Mesendoderm (in vitro differentiated cells): ENCODE data around the gene MS4A4E.
A peak's percentile ranks its signal among the peaks of the same experiment; 100 is the strongest.

Source experiments
- DNase-seq: peaks from one replicate; pipeline ENCODE4 v3.0.0; 2013
- H2AK5ac ChIP-seq: 2 replicates; pipeline ENCODE4 v1.6.1; 2013; ENCODE audit warnings: low read length, inconsistent platforms
- H2BK120ac ChIP-seq: 2 replicates; pipeline ENCODE4 v1.6.1; 2013; ENCODE audit warnings: low read depth, mild to moderate bottlenecking, low read length, moderate library complexity, mixed read lengths
- H2BK15ac ChIP-seq: replicated peaks from 2 replicates; pipeline ENCODE4 v1.6.1; 2013; ENCODE audit warnings: low read depth, mild to moderate bottlenecking, moderate library complexity
- H2BK5ac ChIP-seq: 2 replicates; pipeline ENCODE4 v1.6.1; 2013; ENCODE audit warnings: low read length, inconsistent platforms
- H3K18ac ChIP-seq: 2 replicates; pipeline ENCODE4 v1.6.1; 2013; ENCODE audit warnings: mild to moderate bottlenecking, low read length, mixed read lengths
- H3K23ac ChIP-seq: one replicate; pipeline ENCODE4 v1.6.1; 2013; ENCODE audit warnings: low read length
- H3K27ac ChIP-seq: 2 replicates; pipeline ENCODE4 v1.5.1; 2013; ENCODE audit warnings: low read depth, mild to moderate bottlenecking, inconsistent platforms, low read length, moderate library complexity
- H3K27me3 ChIP-seq: 2 replicates; pipeline ENCODE4 v1.6.1; 2013; ENCODE audit warnings: low read length, control low read depth, mild to moderate bottlenecking, inconsistent platforms; ENCODE audit not compliant: insufficient read depth, poor library complexity
- H3K36me3 ChIP-seq: 2 replicates; pipeline ENCODE4 v1.6.1; 2013; ENCODE audit warnings: low read length, inconsistent platforms; ENCODE audit not compliant: control insufficient read depth, insufficient read depth
- H3K4ac ChIP-seq: one replicate; pipeline ENCODE4 v1.6.1; 2013; ENCODE audit warnings: low read depth, mild to moderate bottlenecking, low read length, moderate library complexity
- H3K4me1 ChIP-seq: 2 replicates; pipeline ENCODE4 v1.6.1; 2013; ENCODE audit warnings: low read depth, low read length, inconsistent platforms; ENCODE audit not compliant: control insufficient read depth
- H3K4me2 ChIP-seq: 2 replicates; pipeline ENCODE4 v1.6.1; 2013; ENCODE audit warnings: low read length
- H3K4me3 ChIP-seq: 2 replicates; pipeline ENCODE4 v1.5.1; 2013; ENCODE audit warnings: mild to moderate bottlenecking, low read length
- H3K56ac ChIP-seq: one replicate; pipeline ENCODE4 v1.6.1; 2013; ENCODE audit warnings: low read length
- H3K79me1 ChIP-seq: 2 replicates; pipeline ENCODE4 v1.6.1; 2013; ENCODE audit warnings: low read length, inconsistent platforms
- H3K79me2 ChIP-seq: 2 replicates; pipeline ENCODE4 v1.6.1; 2013; ENCODE audit warnings: mild to moderate bottlenecking, low read length; ENCODE audit not compliant: control insufficient read depth, insufficient read depth
- H3K9ac ChIP-seq: 2 replicates; pipeline ENCODE4 v1.6.1; 2013; ENCODE audit warnings: low read length, inconsistent platforms
- H4K5ac ChIP-seq: one replicate; pipeline ENCODE4 v1.6.1; 2013; ENCODE audit warnings: low read length
- H4K8ac ChIP-seq: one replicate; pipeline ENCODE4 v1.6.1; 2013; ENCODE audit warnings: low read depth, mild to moderate bottlenecking, control low read depth, low read length, moderate library complexity
- WGBS: extraction: QIAGEN DNeasy Blood & Tissue Kit; methylation state at CpG from one replicate; pipeline ENCODE4 v1.1.7; 2013; ENCODE audit warnings: low lambda C conversion rate, missing lambda C conversion rate; ENCODE audit not compliant: insufficient coverage; ENCODE audit errors: extremely low coverage; 5-methylcytosine and 5-hydroxymethylcytosine counted together

Gene MS4A4E

GRCh38 chr11:60257956-60258722, 15.2 kb upstream of the MS4A4E start:
- no peak overlapping the region for H4K8ac ChIP-seq
- WGBS: no CpG with 5 or more reads among the region's 4 CpGs
- H3K9ac ChIP-seq: no peak overlapping the region
- DNase-seq: no peak
- H3K4ac ChIP-seq: no peak overlapping the region
- H3K56ac ChIP-seq: no peak overlapping the region
- no peak overlapping the region for H4K5ac ChIP-seq
- H2BK15ac ChIP-seq: no peak overlapping the region
- H2BK5ac ChIP-seq: no peak overlapping the region
- H3K36me3 ChIP-seq: no peaks in the 10 kb centered on the region
- no peaks in the 10 kb centered on the region for H3K4me1 ChIP-seq
- H3K4me2 ChIP-seq: no peak overlapping the region
- no peak overlapping the region for H2AK5ac ChIP-seq
- no peaks in the 10 kb centered on the region for H3K79me2 ChIP-seq
- no peak overlapping the region for H3K27ac ChIP-seq
- no peak overlapping the region for H3K23ac ChIP-seq
- no peak overlapping the region for H2BK120ac ChIP-seq
- H3K18ac ChIP-seq: no peak overlapping the region
- no peak overlapping the region for H3K4me3 ChIP-seq
- H3K79me1 ChIP-seq: no peaks in the 10 kb centered on the region
- H3K27me3 ChIP-seq: no peaks in the 10 kb centered on the region

GRCh38 chr11:60252213-60253108, 9.5 kb upstream of the MS4A4E start:
- H3K36me3 ChIP-seq: no peaks in the 10 kb centered on the region
- H3K27me3 ChIP-seq: no peaks in the 10 kb centered on the region
- no peaks in the 10 kb centered on the region for H3K4me1 ChIP-seq
- DNase-seq: no peak
- H3K4me3 ChIP-seq: no peak overlapping the region
- no peak overlapping the region for H2BK5ac ChIP-seq
- H4K8ac ChIP-seq: peak overlapping the region; percentile 2
- no peak overlapping the region for H2BK15ac ChIP-seq
- no peak overlapping the region for H2BK120ac ChIP-seq
- no peak overlapping the region for H2AK5ac ChIP-seq
- no CpG with 5 or more reads among the region's 2 CpGs for WGBS
- no peak overlapping the region for H3K23ac ChIP-seq
- H3K27ac ChIP-seq: no peak overlapping the region
- H3K79me1 ChIP-seq: no peaks in the 10 kb centered on the region
- H3K9ac ChIP-seq: no peak overlapping the region
- no peak overlapping the region for H3K56ac ChIP-seq
- no peak overlapping the region for H3K18ac ChIP-seq
- no peaks in the 10 kb centered on the region for H3K79me2 ChIP-seq
- H4K5ac ChIP-seq: no peak overlapping the region
- H3K4ac ChIP-seq: no peak overlapping the region
- H3K4me2 ChIP-seq: no peak overlapping the region

DNA sequence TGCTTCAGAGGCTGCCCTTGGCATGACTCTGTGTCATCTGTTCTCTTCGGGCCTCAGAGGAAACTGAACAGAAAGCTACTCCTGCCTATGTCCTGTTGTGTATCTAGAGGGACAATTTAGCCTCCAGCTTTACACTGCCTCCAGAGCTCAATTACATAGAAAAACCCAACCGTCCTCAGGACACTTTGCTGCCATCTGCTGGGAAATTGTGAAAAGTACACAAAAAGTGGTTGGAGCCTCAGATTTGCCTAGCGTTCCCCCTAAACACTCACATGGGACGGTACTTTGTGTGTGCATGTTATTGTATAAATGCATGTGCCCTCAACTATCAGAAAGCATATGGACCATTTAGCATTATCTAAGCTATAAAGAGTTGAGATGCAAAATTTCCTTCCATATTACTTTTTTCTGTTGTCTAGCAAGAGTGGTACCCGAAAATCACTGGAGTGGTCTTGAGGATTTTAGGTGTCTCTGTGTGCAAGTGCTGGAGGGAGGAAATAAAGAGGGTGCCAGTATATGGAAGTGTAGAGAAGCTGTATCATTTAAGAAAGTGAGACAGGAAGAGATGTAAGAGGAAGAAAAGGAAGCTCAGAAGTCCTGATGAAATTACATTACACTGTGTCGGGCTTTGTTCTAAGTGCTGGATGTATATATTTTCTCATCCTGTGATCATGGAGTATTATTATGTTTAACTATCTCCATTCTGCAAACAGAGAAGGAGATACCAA, 8.7 kb upstream of the MS4A4E start:
- Histone ChIP-seq H2BK5ac (no peak overlapping the region), H2BK120ac (no peak overlapping the region), H3K9ac (no peak overlapping the region), H3K4me2 (no peak overlapping the region), H3K79me2 (no peaks in the 10 kb centered on the region), H3K23ac (no peak overlapping the region), H3K4me1 (no peaks in the 10 kb centered on the region), H3K56ac (no peak overlapping the region), H3K36me3 (no peaks in the 10 kb centered on the region), H4K8ac (no peak overlapping the region), H3K18ac (no peak overlapping the region), H2BK15ac (no peak overlapping the region), H3K79me1 (no peaks in the 10 kb centered on the region), H4K5ac (no peak overlapping the region), H3K4ac (no peak overlapping the region), H3K27me3 (no peaks in the 10 kb centered on the region), H3K4me3 (no peak overlapping the region), H2AK5ac (no peak overlapping the region), H3K27ac (no peak overlapping the region)
- DNase-seq: peak; percentile 70
- WGBS: no CpG with 5 or more reads among the region's 6 CpGs

- Histone ChIP-seq H3K4me1 (no peaks in the 10 kb centered on the region), H4K5ac (no peak overlapping the region), H2BK5ac (no peak overlapping the region), H2BK15ac (no peak overlapping the region), H4K8ac (no peak overlapping the region), H2BK120ac (no peak overlapping the region), H3K18ac (no peak overlapping the region), H3K9ac (no peak overlapping the region), H3K56ac (no peak overlapping the region), H3K4ac (no peak overlapping the region), H3K27ac (no peak overlapping the region), H3K4me3 (no peak overlapping the region), H3K4me2 (no peak overlapping the region), H3K79me2 (no peaks in the 10 kb centered on the region), H3K23ac (no peak overlapping the region), H3K27me3 (no peaks in the 10 kb centered on the region), H3K36me3 (no peaks in the 10 kb centered on the region), H3K79me1 (no peaks in the 10 kb centered on the region), H2AK5ac (no peak overlapping the region)
- WGBS: no CpG with 5 or more reads among the region's 3 CpGs
- DNase-seq: no peak
These were observed 1.2 kb downstream of the MS4A4E start for GRCh38 chr11:60241786-60242185.

DNA sequence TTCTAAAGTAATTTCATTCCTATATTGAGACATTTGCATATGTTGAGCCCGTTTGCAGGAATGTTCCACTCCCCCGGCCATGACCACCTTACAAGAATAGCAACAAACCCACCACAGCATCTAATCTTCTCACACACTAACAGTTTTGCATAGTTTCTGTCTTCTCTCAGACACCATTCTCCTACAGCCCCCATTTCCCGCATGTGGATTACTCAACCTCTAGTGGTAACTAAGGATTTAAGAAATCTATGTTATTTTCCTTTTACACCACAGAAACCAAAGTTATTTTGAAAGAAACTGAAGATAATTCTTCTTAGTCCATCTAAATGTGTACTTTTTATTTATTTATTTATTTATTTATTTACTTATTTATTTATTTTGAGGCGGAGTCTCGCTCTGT, 2.3 kb downstream of the MS4A4E start:
- Histone ChIP-seq H3K36me3 (no peaks in the 10 kb centered on the region), H3K4me3 (no peak overlapping the region), H4K8ac (no peak overlapping the region), H3K79me1 (no peaks in the 10 kb centered on the region), H3K4ac (no peak overlapping the region), H2BK15ac (no peak overlapping the region), H2BK5ac (no peak overlapping the region), H3K4me1 (no peaks in the 10 kb centered on the region), H3K23ac (no peak overlapping the region), H3K56ac (no peak overlapping the region), H3K27ac (no peak overlapping the region), H2BK120ac (no peak overlapping the region), H3K4me2 (no peak overlapping the region), H3K27me3 (no peaks in the 10 kb centered on the region), H2AK5ac (no peak overlapping the region), H3K9ac (no peak overlapping the region), H3K18ac (no peak overlapping the region), H3K79me2 (no peaks in the 10 kb centered on the region), H4K5ac (no peak overlapping the region)
- DNase-seq: no peak
- WGBS: no CpG with 5 or more reads among the region's 5 CpGs
